ENCODE data around the gene FXN.

DNA sequence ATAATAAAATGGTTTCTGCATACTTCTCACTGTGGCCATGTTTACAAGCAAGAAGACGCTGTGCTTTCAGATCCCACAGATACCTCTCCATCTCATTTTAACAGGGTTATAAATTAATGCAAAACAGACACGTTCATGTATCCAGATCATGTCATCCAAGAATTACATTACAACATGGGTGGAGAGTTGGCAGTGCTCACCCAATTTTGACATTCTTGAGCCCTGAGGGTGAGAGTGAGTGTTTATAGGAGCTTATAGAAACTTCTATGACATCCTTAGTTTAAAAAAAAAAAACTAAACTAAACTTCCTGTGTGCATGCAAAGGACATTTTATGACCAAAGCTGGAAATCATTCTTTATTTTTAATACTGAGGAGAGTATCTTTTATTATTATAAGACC is 30.7 kb upstream of the FXN start:
- no peak for TF ChIP-seq RAD21 (IDR thresholded peaks at IDR 0.05; ENCODE audit: low read length)
- no peak for TF ChIP-seq SMC3 (IDR thresholded peaks at IDR 0.05; ENCODE audit: low read depth, low read length)
- TF ChIP-seq, protein P1, sequence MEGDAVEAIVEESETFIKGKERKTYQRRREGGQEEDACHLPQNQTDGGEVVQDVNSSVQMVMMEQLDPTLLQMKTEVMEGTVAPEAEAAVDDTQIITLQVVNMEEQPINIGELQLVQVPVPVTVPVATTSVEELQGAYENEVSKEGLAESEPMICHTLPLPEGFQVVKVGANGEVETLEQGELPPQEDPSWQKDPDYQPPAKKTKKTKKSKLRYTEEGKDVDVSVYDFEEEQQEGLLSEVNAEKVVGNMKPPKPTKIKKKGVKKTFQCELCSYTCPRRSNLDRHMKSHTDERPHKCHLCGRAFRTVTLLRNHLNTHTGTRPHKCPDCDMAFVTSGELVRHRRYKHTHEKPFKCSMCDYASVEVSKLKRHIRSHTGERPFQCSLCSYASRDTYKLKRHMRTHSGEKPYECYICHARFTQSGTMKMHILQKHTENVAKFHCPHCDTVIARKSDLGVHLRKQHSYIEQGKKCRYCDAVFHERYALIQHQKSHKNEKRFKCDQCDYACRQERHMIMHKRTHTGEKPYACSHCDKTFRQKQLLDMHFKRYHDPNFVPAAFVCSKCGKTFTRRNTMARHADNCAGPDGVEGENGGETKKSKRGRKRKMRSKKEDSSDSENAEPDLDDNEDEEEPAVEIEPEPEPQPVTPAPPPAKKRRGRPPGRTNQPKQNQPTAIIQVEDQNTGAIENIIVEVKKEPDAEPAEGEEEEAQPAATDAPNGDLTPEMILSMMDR (IDR thresholded peaks at IDR 0.05) = no peak
- TF ChIP-seq JUND (IDR thresholded peaks at IDR 0.05) = no peak
- no peak for TF ChIP-seq MAX (IDR thresholded peaks at IDR 0.05; ENCODE audit: low read depth)
- no peak for TF ChIP-seq EP300 (IDR thresholded peaks at IDR 0.05; ENCODE audit: borderline replicate concordance in 1 of 2, low read depth in 1 of 2, low read length in 1 of 2)
